Kidney (tissue), 22 donors: ENCODE results near the gene CFDP1. TPM values are rescaled to one million over a fixed set of nuclear protein-coding genes. Genes with fewer than 3 reads are reported as not detected.
A peak's percentile ranks its signal among the peaks of the same experiment; 100 is the strongest.

ENCODE experiments used
- DNase-seq, 5 donors: peaks; one replicate each; pipeline ENCODE4 v3.0.0-alpha.2; 2013 to 2020
- FAIRE-seq: peaks from 2 replicates; lab custom pipeline; 2012; peaks lifted over from hg19 to GRCh38; lab: Jason Lieb, UNC
- H3K27ac ChIP-seq, 2 donors: one replicate each; pipeline ENCODE4 v1.7.0; 2013; ENCODE audit warnings: low read depth in 2 of 2, low read length in 2 of 2, inconsistent platforms in 1 of 2
- H3K27me3 ChIP-seq: one replicate; pipeline ENCODE4 v1.7.1; 2013; ENCODE audit warnings: low read length, inconsistent platforms; ENCODE audit not compliant: control insufficient read depth, insufficient read depth
- H3K36me3 ChIP-seq, 3 donors: one replicate each; pipeline versions ENCODE4 v1.7.0 to v1.7.1; 2013; ENCODE audit warnings: low read length in 3 of 3, control low read depth in 1 of 3, inconsistent platforms in 1 of 3; ENCODE audit not compliant: insufficient read depth in 3 of 3, control insufficient read depth in 2 of 3
- H3K4me1 ChIP-seq, 3 donors: one replicate each; pipeline versions ENCODE4 v1.7.0 to v1.7.1; 2013; ENCODE audit warnings: low read length in 3 of 3, inconsistent platforms in 1 of 3, low read depth in 1 of 3; ENCODE audit not compliant: control insufficient read depth in 2 of 3, insufficient read depth in 2 of 3
- H3K4me3 ChIP-seq, 3 donors: one replicate each; pipeline versions ENCODE4 v1.7.0 to v1.8.1; 2013; ENCODE audit warnings: low read length in 3 of 3, control low read depth in 1 of 3, inconsistent platforms in 1 of 3
- H3K9ac ChIP-seq, 3 donors: one replicate each; pipeline versions ENCODE4 v1.7.0 to v1.7.1; 2013; ENCODE audit warnings: low read length in 3 of 3, control low read depth in 1 of 3, inconsistent platforms in 1 of 3
- H3K9me3 ChIP-seq, 3 donors: one replicate each; pipeline versions ENCODE4 v1.7.0 to v1.7.1; 2013; ENCODE audit warnings: low read length in 3 of 3, control low read depth in 1 of 3, inconsistent platforms in 1 of 3; ENCODE audit not compliant: control insufficient read depth in 2 of 3, insufficient read depth in 1 of 3
- CTCF ChIP-seq: IDR thresholded peaks from 3 replicates; pipeline ENCODE4 v1.5.1; 2012; ENCODE audit warnings: mild to moderate bottlenecking, moderate library complexity, borderline replicate concordance; ENCODE audit not compliant: insufficient read depth; ENCODE audit errors: extremely low read depth
- intact Hi-C: fragments of 100-400 bp; cut with DNase I; formaldehyde crosslinking; loops from one replicate; pipeline ENCODE4 v1.11.1; 2022
- long read RNA-seq, 10 donors: library from polyadenylated mRNA in 1 of 10; unstranded in 1 of 10; transcript quantifications; one replicate each; pipeline ENCODE4 v2.0.0 and lab custom pipeline, GENCODE V29; 2021 to 2026
- polyA plus RNA-seq: library from polyadenylated mRNA; stranded (reverse); fragments of 350-450 nt; fragmentation: Illumina TruSeq; extraction: RNeasy Lipid Tissue Mini Kit (QIAGEN cat#74804); gene quantifications from one replicate; pipeline ENCODE4 v1.2.3, GENCODE V29; 2014; ENCODE audit warnings: low read depth, low replicate concordance; ENCODE audit not compliant: insufficient read depth
- total RNA-seq: library from RNA; stranded (reverse); fragmentation: NEBNext Ultra II Directional; extraction: Animal tissue kit (Norgen Biotek cat#: 25700); gene quantifications from one replicate; pipeline ENCODE4 v1.2.1, GENCODE V29; 2021
- donor health status: control.
- donor health status: control.
- donor health status: control.
- donor health status: control.
- donor health status: control.
- donor health status: DM: yes; HTN: yes; CAD: no.
- donor health status: Normal renal cell carcinoma (clear cell type).

The CFDP1 gene
- 53.5 TPM for total RNA-seq
- polyA plus RNA-seq: 148 TPM
- long read RNA-seq, donor 1, transcript CFDP1-201 (7 exons, 1,275 nt): major isoform, 18 of 70 reads
- long read RNA-seq, donor 1, partial matches to known transcripts: 49 of 70 reads
- long read RNA-seq, donor 1, other reads (novel, unspliced or antisense): 0 of 70 reads
- long read RNA-seq, donor 2, transcript CFDP1-207 (5 exons, 1,167 nt): minor isoform, 5 of 74 reads
- long read RNA-seq, donor 2, transcript CFDP1-201 (7 exons, 1,275 nt): major isoform, 31 of 74 reads
- long read RNA-seq, donor 2, partial matches to known transcripts: 36 of 74 reads
- long read RNA-seq, donor 2, other reads (novel, unspliced or antisense): 0 of 74 reads
- long read RNA-seq, donor 3, transcript CFDP1-201 (7 exons, 1,275 nt): major isoform, 29 of 122 reads
- long read RNA-seq, donor 3, transcript CFDP1-209 (3 exons, 663 nt): minor isoform, 5 of 122 reads
- long read RNA-seq, donor 3, partial matches to known transcripts: 84 of 122 reads
- long read RNA-seq, donor 3, other reads (novel, unspliced or antisense): 0 of 122 reads
- long read RNA-seq, donor 4, transcript CFDP1-201 (7 exons, 1,275 nt): major isoform, 39 of 48 reads
- long read RNA-seq, donor 4, partial matches to known transcripts: 9 of 48 reads
- long read RNA-seq, donor 4, other reads (novel, unspliced or antisense): 0 of 48 reads
- long read RNA-seq, donor 5, partial matches to known transcripts: 5 of 9 reads
- long read RNA-seq, donor 5, other reads (novel, unspliced or antisense): 0 of 9 reads
- long read RNA-seq, donor 6, transcript CFDP1-207 (5 exons, 1,167 nt): minor isoform, 5 of 212 reads
- long read RNA-seq, donor 6, transcript CFDP1-209 (3 exons, 663 nt): minor isoform, 8 of 212 reads
- long read RNA-seq, donor 6, transcript CFDP1-201 (7 exons, 1,275 nt): major isoform, 40 of 212 reads
- long read RNA-seq, donor 6, partial matches to known transcripts: 158 of 212 reads
- long read RNA-seq, donor 6, other reads (novel, unspliced or antisense): 0 of 212 reads
- long read RNA-seq, donor 7, transcript CFDP1-201 (7 exons, 1,275 nt): major isoform, 29 of 46 reads
- long read RNA-seq, donor 7, partial matches to known transcripts: 6 of 46 reads
- long read RNA-seq, donor 7, other reads (novel, unspliced or antisense): 8 of 46 reads
- long read RNA-seq, donor 8, transcript CFDP1-201 (7 exons, 1,275 nt): major isoform, 23 of 93 reads
- long read RNA-seq, donor 8, partial matches to known transcripts: 64 of 93 reads
- long read RNA-seq, donor 8, other reads (novel, unspliced or antisense): 0 of 93 reads
- long read RNA-seq, donor 9, transcript CFDP1-201 (7 exons, 1,275 nt): major isoform, 15 of 62 reads
- long read RNA-seq, donor 9, partial matches to known transcripts: 45 of 62 reads
- long read RNA-seq, donor 9, other reads (novel, unspliced or antisense): 0 of 62 reads
- long read RNA-seq, donor 10, transcript CFDP1-201 (7 exons, 1,275 nt): major isoform, 15 of 77 reads
- long read RNA-seq, donor 10, partial matches to known transcripts: 61 of 77 reads
- long read RNA-seq, donor 10, other reads (novel, unspliced or antisense): 0 of 77 reads

- FAIRE-seq: no peak
- H3K4me3 ChIP-seq: peak within 1 kb of the TSS; percentile 81 to 99 (median 93)
- H3K9me3 ChIP-seq: no peaks in the 10 kb centered on the region
- no peak for TF ChIP-seq CTCF
- H3K4me1 ChIP-seq: peaks cover 0 to 6% (median 5%) of the 10 kb centered on the region in 3 donors
- H3K9ac ChIP-seq: peak within 1 kb of the TSS; percentile 88 to 97 (median 92)
- no peaks in the 10 kb centered on the region for H3K27me3 ChIP-seq
- peak within 1 kb of the TSS; percentile 96 to 99 for H3K27ac ChIP-seq
- DNase-seq: peak; percentile 96 to 99 (median 98)
- intact Hi-C loops: no loop called here
- no peaks in the 10 kb centered on the region for H3K36me3 ChIP-seq
These were observed at the start of gene CFDP1 for GRCh38 chr16:75432828-75433731. Gene CFDP1 (minus strand): TSS chr16:75433503. CDS start chr16:75433352, 151 bp downstream.

- Histone ChIP-seq H3K27ac (no peak overlapping the region), H3K27me3 (no peaks in the 10 kb centered on the region), H3K4me1 (no peaks in the 10 kb centered on the region), H3K9me3 (no peaks in the 10 kb centered on the region), H3K36me3 (no peaks in the 10 kb centered on the region), H3K4me3 (no peak overlapping the region), H3K9ac (no peak overlapping the region)
- DNase-seq (no peak), FAIRE-seq (no peak)
- no peak for TF ChIP-seq CTCF
- intact Hi-C loops: no loop called here
These were observed 49.3 kb upstream of the CFDP1 start for GRCh38 chr16:75482434-75483205.
